22Rv1 (cell line): ENCODE data around the gene NTRK3.

Experiments
- H3K27ac ChIP-seq: fragments of 450-650 bp; 2 replicates; pipeline ENCODE4 v1.5.1; 2017
- ZFX ChIP-seq: fragments of 450-650 bp; IDR thresholded peaks from 2 replicates; pipeline ENCODE4 v1.6.1; 2017; ENCODE audit warnings: antibody characterized with exemption, borderline replicate concordance
- TF ChIP-seq, protein P1 (sequence below): fragments of 450-650 bp; IDR thresholded peaks from 2 replicates; pipeline ENCODE4 v1.5.1; 2017; ENCODE audit warnings: mild to moderate bottlenecking

NTRK3 gene

DNA sequence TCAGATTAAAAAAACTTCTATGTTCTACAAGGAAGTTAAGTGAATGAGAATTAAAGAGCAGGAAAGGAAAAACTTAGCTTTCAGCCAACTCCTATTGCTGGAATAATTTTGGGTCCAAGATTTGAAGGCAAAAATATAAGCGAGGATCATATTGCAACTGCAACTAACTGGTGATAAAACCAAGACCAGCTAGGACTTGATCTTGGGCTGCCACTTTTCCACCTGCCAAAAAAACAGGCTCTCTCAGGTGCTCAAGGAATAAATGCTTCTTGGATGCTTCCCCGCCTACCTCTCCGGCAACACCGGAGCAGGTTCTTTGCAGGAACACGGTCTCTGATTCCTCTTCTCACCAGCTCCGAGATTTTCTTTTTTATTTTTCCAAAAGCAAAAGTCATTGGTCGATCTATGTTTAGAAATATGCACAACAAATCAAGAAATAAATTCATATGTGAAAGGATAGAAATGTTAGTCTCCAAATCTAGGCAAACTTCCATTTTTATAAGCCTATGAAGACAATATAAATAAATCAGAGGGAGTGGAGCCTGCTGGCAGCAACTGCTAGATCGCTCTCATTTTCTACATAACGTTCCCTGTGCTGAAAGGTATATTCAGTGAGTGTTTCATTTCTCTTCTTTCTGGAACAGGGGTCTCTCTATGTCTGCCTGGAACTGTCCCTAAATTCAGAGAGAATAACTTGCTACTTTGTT lies 241.9 kb downstream of the NTRK3 start:
- TF ChIP-seq ZFX, result no peak
- TF ChIP-seq, protein P1, sequence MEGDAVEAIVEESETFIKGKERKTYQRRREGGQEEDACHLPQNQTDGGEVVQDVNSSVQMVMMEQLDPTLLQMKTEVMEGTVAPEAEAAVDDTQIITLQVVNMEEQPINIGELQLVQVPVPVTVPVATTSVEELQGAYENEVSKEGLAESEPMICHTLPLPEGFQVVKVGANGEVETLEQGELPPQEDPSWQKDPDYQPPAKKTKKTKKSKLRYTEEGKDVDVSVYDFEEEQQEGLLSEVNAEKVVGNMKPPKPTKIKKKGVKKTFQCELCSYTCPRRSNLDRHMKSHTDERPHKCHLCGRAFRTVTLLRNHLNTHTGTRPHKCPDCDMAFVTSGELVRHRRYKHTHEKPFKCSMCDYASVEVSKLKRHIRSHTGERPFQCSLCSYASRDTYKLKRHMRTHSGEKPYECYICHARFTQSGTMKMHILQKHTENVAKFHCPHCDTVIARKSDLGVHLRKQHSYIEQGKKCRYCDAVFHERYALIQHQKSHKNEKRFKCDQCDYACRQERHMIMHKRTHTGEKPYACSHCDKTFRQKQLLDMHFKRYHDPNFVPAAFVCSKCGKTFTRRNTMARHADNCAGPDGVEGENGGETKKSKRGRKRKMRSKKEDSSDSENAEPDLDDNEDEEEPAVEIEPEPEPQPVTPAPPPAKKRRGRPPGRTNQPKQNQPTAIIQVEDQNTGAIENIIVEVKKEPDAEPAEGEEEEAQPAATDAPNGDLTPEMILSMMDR, result no peak
- no peak overlapping the region for H3K27ac ChIP-seq

DNA sequence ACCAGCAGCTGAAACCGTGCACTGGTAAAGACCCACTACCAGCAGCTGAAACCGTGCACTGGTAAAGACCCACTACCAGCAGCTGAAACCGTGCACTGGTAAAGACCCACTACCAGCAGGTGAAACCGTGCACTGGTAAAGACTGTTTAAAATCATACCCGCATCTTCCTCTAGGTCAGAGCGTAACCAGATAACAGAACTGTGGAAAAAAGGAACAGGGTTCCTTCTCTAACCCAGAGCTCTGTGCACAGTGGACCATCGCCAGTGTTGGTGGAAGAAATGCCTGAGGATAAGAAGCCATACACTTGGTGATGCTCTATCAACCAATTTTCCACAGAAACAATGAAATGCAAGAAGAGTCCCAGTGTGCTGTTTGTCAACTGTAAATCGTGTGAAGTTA lies 243.4 kb downstream of the NTRK3 start:
- TF ChIP-seq, protein P1, result no peak
- TF ChIP-seq ZFX, result no peak

DNA sequence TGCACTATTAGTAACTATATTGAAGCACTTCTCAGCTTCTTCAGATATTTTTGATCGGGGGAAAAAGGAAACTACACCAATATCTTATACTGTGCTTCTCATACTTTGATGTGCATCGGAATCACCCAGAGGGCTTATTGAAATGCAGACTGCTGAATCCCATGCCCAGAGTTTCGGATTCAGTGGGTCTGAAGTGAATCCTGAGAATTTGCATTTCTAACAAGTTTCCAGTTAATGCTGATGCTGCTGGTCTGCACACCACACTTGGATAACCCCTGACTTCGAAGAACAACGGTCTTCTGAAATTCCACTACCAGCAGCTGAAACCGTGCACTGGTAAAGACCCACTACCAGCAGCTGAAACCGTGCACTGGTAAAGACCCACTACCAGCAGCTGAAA lies 243.9 kb downstream of the NTRK3 start:
- H3K27ac ChIP-seq, result no peak overlapping the region
- TF ChIP-seq, protein P1, result no peak
- TF ChIP-seq ZFX, result no peak

More for the DNA sequence above, 243.4 kb downstream of the NTRK3 start:
- H3K27ac ChIP-seq, result no peak overlapping the region

DNA sequence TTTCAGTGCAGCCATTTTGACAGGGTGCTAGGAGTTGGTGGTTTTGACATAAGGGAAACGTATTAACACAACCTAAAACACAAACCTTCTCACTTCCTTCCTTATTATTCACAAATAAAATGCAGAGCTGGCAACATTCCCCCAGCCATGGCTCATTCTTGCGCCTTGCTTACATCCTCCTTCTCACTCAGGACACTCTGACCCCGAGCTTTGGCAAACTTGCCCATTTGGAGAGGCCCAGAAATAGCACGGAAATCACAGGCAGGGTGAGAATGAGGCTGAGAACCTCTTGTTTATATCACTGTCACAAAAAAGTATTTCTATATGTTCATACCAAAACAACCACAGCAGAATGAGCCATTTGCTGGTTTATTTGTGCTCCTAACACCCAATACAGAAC lies 244.3 kb downstream of the NTRK3 start:
- TF ChIP-seq, protein P1, result no peak
- no peak for TF ChIP-seq ZFX
- H3K27ac ChIP-seq, result no peak overlapping the region

GRCh38 chr15:88011533-88011932 lies 245.0 kb downstream of the NTRK3 start:
- H3K27ac ChIP-seq, result no peak overlapping the region

DNA sequence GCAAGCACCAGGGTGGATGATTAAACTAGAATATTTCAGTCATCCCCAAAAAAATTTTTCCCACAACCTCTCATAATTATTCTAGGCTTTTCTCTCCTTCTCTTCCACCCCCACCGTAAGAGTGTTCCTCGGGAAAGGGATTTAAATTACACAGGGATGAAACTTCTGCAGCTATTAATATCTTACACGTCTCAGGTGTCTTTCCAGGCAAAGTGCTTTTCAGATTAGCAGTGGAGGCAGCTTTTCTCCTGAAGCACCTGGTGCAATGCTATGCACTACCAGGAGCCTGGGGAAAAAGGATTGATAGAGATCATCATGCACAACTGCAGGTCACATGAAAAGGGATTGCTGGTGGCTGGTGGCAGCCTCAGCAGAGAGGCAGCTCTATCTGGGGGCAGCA lies 250.4 kb downstream of the NTRK3 start:
- no peak overlapping the region for H3K27ac ChIP-seq
- TF ChIP-seq ZFX, result no peak

More at GRCh38 chr15:88011533-88011932, 245.0 kb downstream of the NTRK3 start:
- TF ChIP-seq, protein P1, result no peak

GRCh38 chr15:88004399-88004798 lies 252.1 kb downstream of the NTRK3 start:
- H3K27ac ChIP-seq, result no peak overlapping the region
- TF ChIP-seq ZFX, result no peak
- TF ChIP-seq, protein P1, result no peak
